HEK293 (cell line): ENCODE measurements around the gene PCLO.

ENCODE experiments used
- CTCF ChIA-PET: fragments of 350-600 bp; formaldehyde crosslinking; extraction: SDS; loops from one replicate; lab custom pipeline; 2021; ENCODE audit warnings: antibody characterized with exemption; lab: Yijun Ruan, JAX
- POLR2A ChIA-PET: fragments of 300-600 bp; formaldehyde crosslinking; extraction: SDS; loops from one replicate; lab custom pipeline; 2020; ENCODE audit warnings: antibody characterized with exemption, inconsistent platforms; lab: Yijun Ruan, JAX
- H3K27ac ChIP-seq: fragments of 200-500 bp; sonication (Bioruptor generic); 2 replicates; pipeline ENCODE4 v1.5.1; 2014; ENCODE audit warnings: low read depth, low read length, control low read depth, inconsistent platforms; ENCODE audit errors: extremely low read depth
- H3K36me3 ChIP-seq, 2 experiments: fragments of 200-500 bp in 1 of 2; sonication (Bioruptor generic) in 1 of 2; 1 replicate in 1 of 2; 2 replicates in 1 of 2; pipeline ENCODE4 v1.5.1; 2014 to 2017; ENCODE audit warnings: inconsistent platforms in 2 of 2, low read length in 2 of 2; ENCODE audit not compliant: control insufficient read depth in 2 of 2, insufficient read depth in 1 of 2
- H3K4me1 ChIP-seq: fragments of 200-500 bp; sonication (Bioruptor generic); 2 replicates; pipeline ENCODE4 v1.5.1; 2014; ENCODE audit warnings: mild to moderate bottlenecking, low read length, inconsistent platforms; ENCODE audit not compliant: control insufficient read depth, insufficient read depth
- H3K4me3 ChIP-seq: 2 replicates; pipeline ENCODE4 v1.5.1; 2011; ENCODE audit warnings: low read depth, mild to moderate bottlenecking, control low read depth, low read length, moderate library complexity
- H3K9me3 ChIP-seq: fragments of 200-500 bp; sonication (Bioruptor generic); 2 replicates; pipeline ENCODE4 v1.5.1; 2014; ENCODE audit warnings: low read depth, low read length, inconsistent platforms; ENCODE audit not compliant: control insufficient read depth, insufficient read depth
- BCL11A ChIP-seq: fragments of 450-650 bp; formaldehyde crosslinking; IDR thresholded peaks from 2 replicates; pipeline ENCODE4 v1.5.1; 2016; ENCODE audit warnings: low read depth, missing biosample characterization, missing genetic modification characterization
- BCL6B ChIP-seq: fragments of 450-650 bp; formaldehyde crosslinking; IDR thresholded peaks from 2 replicates; pipeline ENCODE4 v1.5.1; 2017; ENCODE audit warnings: missing biosample characterization, missing genetic modification characterization
- CTCF ChIP-seq: fragments of 450-650 bp; formaldehyde crosslinking; IDR thresholded peaks from 2 replicates; pipeline ENCODE4 v1.5.1; 2016; ENCODE audit warnings: missing biosample characterization, missing genetic modification characterization
- GLI4 ChIP-seq: fragments of 450-650 bp; formaldehyde crosslinking; IDR thresholded peaks from 2 replicates; pipeline ENCODE4 v1.5.1; 2016; ENCODE audit warnings: missing biosample characterization, missing genetic modification characterization
- OVOL3 ChIP-seq: fragments of 450-650 bp; formaldehyde crosslinking; IDR thresholded peaks from 2 replicates; pipeline ENCODE4 v1.5.1; 2016; ENCODE audit warnings: missing biosample characterization, missing genetic modification characterization
- PRDM1 ChIP-seq: fragments of 450-650 bp; formaldehyde crosslinking; IDR thresholded peaks from 2 replicates; pipeline ENCODE4; 2016; ENCODE audit warnings: missing biosample characterization, missing genetic modification characterization
- PRDM4 ChIP-seq: fragments of 450-650 bp; formaldehyde crosslinking; IDR thresholded peaks from 2 replicates; pipeline ENCODE4 v1.5.1; 2017; ENCODE audit warnings: missing biosample characterization, missing genetic modification characterization
- PRDM6 ChIP-seq: fragments of 450-650 bp; formaldehyde crosslinking; IDR thresholded peaks from 2 replicates; pipeline ENCODE4 v1.5.1; 2017; ENCODE audit warnings: missing biosample characterization, missing genetic modification characterization
- REPIN1 ChIP-seq: fragments of 450-650 bp; formaldehyde crosslinking; IDR thresholded peaks from 2 replicates; pipeline ENCODE4 v1.5.1; 2017; ENCODE audit warnings: missing biosample characterization, missing genetic modification characterization, low read depth
- ZFHX2 ChIP-seq: fragments of 450-650 bp; formaldehyde crosslinking; conservative IDR thresholded peaks from 2 replicates; pipeline ENCODE4 v1.5.1; 2016; ENCODE audit warnings: missing biosample characterization, missing genetic modification characterization
- ZNF132 ChIP-seq: fragments of 450-650 bp; formaldehyde crosslinking; IDR thresholded peaks from 2 replicates; pipeline ENCODE4 v1.5.1; 2017; ENCODE audit warnings: missing biosample characterization, missing genetic modification characterization, borderline replicate concordance
- ZNF214 ChIP-seq: fragments of 450-650 bp; formaldehyde crosslinking; IDR thresholded peaks from 2 replicates; pipeline ENCODE4 v1.5.1; 2017; ENCODE audit warnings: missing biosample characterization, mild to moderate bottlenecking, missing genetic modification characterization, borderline replicate concordance
- ZNF341 ChIP-seq: fragments of 450-650 bp; formaldehyde crosslinking; IDR thresholded peaks from 2 replicates; pipeline ENCODE4; 2016; ENCODE audit warnings: low read depth, missing biosample characterization, missing genetic modification characterization
- ZNF544 ChIP-seq: fragments of 450-650 bp; formaldehyde crosslinking; IDR thresholded peaks from 2 replicates; pipeline ENCODE4 v1.5.0; 2017; ENCODE audit warnings: missing biosample characterization, missing genetic modification characterization
- ZNF558 ChIP-seq: fragments of 450-650 bp; formaldehyde crosslinking; IDR thresholded peaks from 2 replicates; pipeline ENCODE4 v1.5.1; 2016; ENCODE audit warnings: missing biosample characterization, missing genetic modification characterization
- ZNF626 ChIP-seq: fragments of 450-650 bp; sonication (Bioruptor Pico); formaldehyde crosslinking; IDR thresholded peaks from 2 replicates; pipeline ENCODE4 v1.5.1; 2018; ENCODE audit warnings: missing biosample characterization, missing genetic modification characterization, inconsistent platforms
- ZNF629 ChIP-seq: fragments of 450-650 bp; formaldehyde crosslinking; IDR thresholded peaks from 2 replicates; pipeline ENCODE4 v1.5.1; 2017; ENCODE audit warnings: missing biosample characterization, missing genetic modification characterization
- ZNF677 ChIP-seq: fragments of 450-650 bp; IDR thresholded peaks from 2 replicates; pipeline ENCODE4 v1.5.0; 2018; ENCODE audit warnings: missing biosample characterization, mild to moderate bottlenecking, missing genetic modification characterization, moderate library complexity
- ZNF830 ChIP-seq: fragments of 450-650 bp; IDR thresholded peaks from 2 replicates; pipeline ENCODE4 v1.5.0; 2018; ENCODE audit warnings: missing biosample characterization, missing genetic modification characterization, low read depth, mild to moderate bottlenecking, moderate library complexity
- ZSCAN30 ChIP-seq: fragments of 450-650 bp; IDR thresholded peaks from 2 replicates; pipeline ENCODE4 v1.5.1; 2018; ENCODE audit warnings: missing biosample characterization, mild to moderate bottlenecking, missing genetic modification characterization, moderate library complexity

PCLO gene

GRCh38 chr7:82760074-82760473 lies 402.6 kb downstream of the PCLO start:
- CTCF ChIA-PET: interaction anchor here (1.1 kb wide), 1 partner anchor 17 kb away, joined by 6 read pairs; no protein-coding TSS in a partner anchor
- no peak overlapping the region for H3K27ac ChIP-seq
- TF ChIP-seq ZNF214 (tag by site-specific recombination) (no peak), ZSCAN30 (tag by site-specific recombination) (no peak), ZFHX2 (tag by site-specific recombination) (no peak), PRDM4 (tag by site-specific recombination) (no peak), BCL11A (tag by site-specific recombination) (no peak), PRDM6 (no peak)
- H3K4me3 ChIP-seq: no peak overlapping the region
- POLR2A ChIA-PET: no interaction called here
- H3K9me3 ChIP-seq: no peaks in the 10 kb centered on the region
- H3K4me1 ChIP-seq: no peaks in the 10 kb centered on the region
- no peaks in the 10 kb centered on the region for H3K36me3 ChIP-seq

GRCh38 chr7:82755705-82756551 lies 406.8 kb downstream of the PCLO start:
- Histone ChIP-seq H3K36me3 (no peaks in the 10 kb centered on the region), H3K4me1 (no peaks in the 10 kb centered on the region), H3K9me3 (no peaks in the 10 kb centered on the region), H3K27ac (no peak overlapping the region), H3K4me3 (no peak overlapping the region)
- TF ChIP-seq ZNF677 (tag by site-specific recombination) (no peak), ZNF132 (tag by site-specific recombination) (no peak)
- ChIA-PET POLR2A (no interaction called here), CTCF (no interaction called here)

GRCh38 chr7:82750007-82750406 lies 412.7 kb downstream of the PCLO start:
- H3K9me3 ChIP-seq: no peaks in the 10 kb centered on the region
- no peak overlapping the region for H3K27ac ChIP-seq
- ChIA-PET CTCF (interaction anchor here (1.3 kb wide), 1 partner anchor 9 kb away, joined by 5 read pairs; no protein-coding TSS in a partner anchor), POLR2A (no interaction called here)
- no peaks in the 10 kb centered on the region for H3K4me1 ChIP-seq
- H3K36me3 ChIP-seq: no peaks in the 10 kb centered on the region
- no peak overlapping the region for H3K4me3 ChIP-seq
- TF ChIP-seq ZNF341 (tag by site-specific recombination) (no peak), PRDM1 (no peak), BCL6B (no peak), ZNF558 (tag by site-specific recombination) (no peak), ZNF544 (no peak), CTCF (tag by site-specific recombination) (no peak), ZNF626 (tag by site-specific recombination) (no peak), REPIN1 (no peak), OVOL3 (no peak), BCL11A (tag by site-specific recombination) (no peak), ZNF830 (tag by site-specific recombination) (no peak), ZNF629 (no peak), GLI4 (tag by site-specific recombination) (no peak)
